Measurements from ENCODE around the gene ADGRF5.

DNA sequence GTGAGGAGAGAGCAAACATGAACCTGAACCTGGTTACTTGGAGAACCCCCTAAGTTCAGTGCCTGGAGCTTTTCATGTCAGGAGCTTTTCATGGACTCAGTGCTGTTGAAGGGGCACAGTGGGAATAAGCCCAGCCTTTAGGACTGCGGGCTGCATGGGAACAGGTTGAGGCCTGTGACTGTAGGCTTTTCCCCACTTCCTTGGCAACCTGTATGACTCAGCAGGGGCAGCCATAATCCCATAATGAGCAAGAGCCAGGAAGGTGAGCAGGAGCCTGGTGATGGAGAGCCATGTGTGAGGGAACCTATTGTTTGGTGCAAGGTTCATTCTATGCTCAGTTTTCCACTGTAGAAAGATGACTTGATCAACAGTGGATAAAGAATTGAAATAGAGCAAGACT is 105.1 kb downstream of the ADGRF5 start:
- TF ChIP-seq, protein P1, sequence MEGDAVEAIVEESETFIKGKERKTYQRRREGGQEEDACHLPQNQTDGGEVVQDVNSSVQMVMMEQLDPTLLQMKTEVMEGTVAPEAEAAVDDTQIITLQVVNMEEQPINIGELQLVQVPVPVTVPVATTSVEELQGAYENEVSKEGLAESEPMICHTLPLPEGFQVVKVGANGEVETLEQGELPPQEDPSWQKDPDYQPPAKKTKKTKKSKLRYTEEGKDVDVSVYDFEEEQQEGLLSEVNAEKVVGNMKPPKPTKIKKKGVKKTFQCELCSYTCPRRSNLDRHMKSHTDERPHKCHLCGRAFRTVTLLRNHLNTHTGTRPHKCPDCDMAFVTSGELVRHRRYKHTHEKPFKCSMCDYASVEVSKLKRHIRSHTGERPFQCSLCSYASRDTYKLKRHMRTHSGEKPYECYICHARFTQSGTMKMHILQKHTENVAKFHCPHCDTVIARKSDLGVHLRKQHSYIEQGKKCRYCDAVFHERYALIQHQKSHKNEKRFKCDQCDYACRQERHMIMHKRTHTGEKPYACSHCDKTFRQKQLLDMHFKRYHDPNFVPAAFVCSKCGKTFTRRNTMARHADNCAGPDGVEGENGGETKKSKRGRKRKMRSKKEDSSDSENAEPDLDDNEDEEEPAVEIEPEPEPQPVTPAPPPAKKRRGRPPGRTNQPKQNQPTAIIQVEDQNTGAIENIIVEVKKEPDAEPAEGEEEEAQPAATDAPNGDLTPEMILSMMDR (IDR thresholded peaks at IDR 0.05) = no peak
- TF ChIP-seq POLR2A (IDR thresholded peaks at IDR 0.05) = no peak

Measured in testis (tissue), 2 donors.